Tibial nerve (tissue), 4 donors: ENCODE results near the gene BAIAP3.

Experiments
- EP300 ChIP-seq, 2 donors: sonication (generic); formaldehyde crosslinking; IDR thresholded peaks; one replicate each; pipeline ENCODE4 v1.6.1; 2017; ENCODE audit warnings: antibody characterized with exemption in 2 of 2, mild to moderate bottlenecking in 1 of 2
- POLR2A ChIP-seq, 2 donors: fragments of 450-650 bp; IDR thresholded peaks; one replicate each; pipeline ENCODE4 v1.6.1; 2017; ENCODE audit warnings: antibody characterized with exemption in 2 of 2, mild to moderate bottlenecking in 2 of 2, moderate library complexity in 2 of 2
- TF ChIP-seq, protein P1 (sequence below), 5 experiments: fragments of 200-600 bp in 3 of 5; fragments of 450-650 bp in 2 of 5; sonication (generic) in 3 of 5; IDR thresholded peaks; one replicate each; pipeline ENCODE4 v1.5.1; 2016 to 2019; ENCODE audit warnings: antibody characterized with exemption in 5 of 5, mild to moderate bottlenecking in 3 of 5, moderate library complexity in 2 of 5

DNA sequence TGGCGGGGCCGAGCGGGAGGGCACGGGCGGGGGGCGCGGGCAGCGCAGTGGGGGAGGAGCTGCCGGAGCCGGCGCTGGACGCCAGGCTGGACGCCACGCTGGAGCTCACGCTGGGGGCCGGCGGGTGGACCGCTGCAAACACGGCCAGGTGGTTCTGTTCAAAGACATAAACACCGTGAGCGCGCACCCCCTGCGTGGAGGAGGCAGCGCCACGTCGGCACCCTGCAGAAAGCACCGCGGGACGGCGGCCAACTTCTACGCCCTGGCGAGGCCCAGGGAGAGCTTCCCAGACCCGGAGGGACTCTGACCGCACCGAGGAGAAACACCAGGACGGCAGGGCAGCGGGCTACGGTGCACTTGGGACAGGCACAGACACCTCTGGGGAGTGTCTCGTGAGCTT is 51.8 kb downstream of the BAIAP3 start:
- TF ChIP-seq, protein P1, sequence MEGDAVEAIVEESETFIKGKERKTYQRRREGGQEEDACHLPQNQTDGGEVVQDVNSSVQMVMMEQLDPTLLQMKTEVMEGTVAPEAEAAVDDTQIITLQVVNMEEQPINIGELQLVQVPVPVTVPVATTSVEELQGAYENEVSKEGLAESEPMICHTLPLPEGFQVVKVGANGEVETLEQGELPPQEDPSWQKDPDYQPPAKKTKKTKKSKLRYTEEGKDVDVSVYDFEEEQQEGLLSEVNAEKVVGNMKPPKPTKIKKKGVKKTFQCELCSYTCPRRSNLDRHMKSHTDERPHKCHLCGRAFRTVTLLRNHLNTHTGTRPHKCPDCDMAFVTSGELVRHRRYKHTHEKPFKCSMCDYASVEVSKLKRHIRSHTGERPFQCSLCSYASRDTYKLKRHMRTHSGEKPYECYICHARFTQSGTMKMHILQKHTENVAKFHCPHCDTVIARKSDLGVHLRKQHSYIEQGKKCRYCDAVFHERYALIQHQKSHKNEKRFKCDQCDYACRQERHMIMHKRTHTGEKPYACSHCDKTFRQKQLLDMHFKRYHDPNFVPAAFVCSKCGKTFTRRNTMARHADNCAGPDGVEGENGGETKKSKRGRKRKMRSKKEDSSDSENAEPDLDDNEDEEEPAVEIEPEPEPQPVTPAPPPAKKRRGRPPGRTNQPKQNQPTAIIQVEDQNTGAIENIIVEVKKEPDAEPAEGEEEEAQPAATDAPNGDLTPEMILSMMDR (IDR thresholded peaks at IDR 0.05) = no peak
- TF ChIP-seq POLR2A (IDR thresholded peaks at IDR 0.05) (no peak), EP300 (IDR thresholded peaks at IDR 0.05) (no peak)
